Parathyroid adenoma (tissue), 2 donors: ENCODE data around the gene SLC22A31.
A peak's percentile ranks its signal among the peaks of the same experiment; 100 is the strongest.
"Not testable (repeated sequence)": the region's sequence is repeated elsewhere in the genome, so short reads cannot be mapped to it uniquely, and the experiment has no call there.

Experiments used
- H2AFZ ChIP-seq: fragments of 300-600 bp; sonication (generic); one replicate; pipeline ENCODE4 v1.7.0; 2017; ENCODE audit warnings: antibody characterized with exemption, mild to moderate bottlenecking
- H3K27ac ChIP-seq: fragments of 300-600 bp; sonication (generic); one replicate; pipeline ENCODE4 v1.7.0; 2017
- H3K27me3 ChIP-seq: fragments of 300-600 bp; sonication (generic); one replicate; pipeline ENCODE4 v1.7.0; 2017; ENCODE audit warnings: low read length; ENCODE audit not compliant: control insufficient read depth, insufficient read depth
- H3K36me3 ChIP-seq: fragments of 300-600 bp; sonication (generic); one replicate; pipeline ENCODE4 v1.7.0; 2017; ENCODE audit warnings: low read length; ENCODE audit not compliant: control insufficient read depth, insufficient read depth
- H3K4me1 ChIP-seq: fragments of 300-600 bp; sonication (generic); one replicate; pipeline ENCODE4 v1.7.0; 2017; ENCODE audit warnings: control low read depth
- H3K4me2 ChIP-seq: fragments of 300-600 bp; sonication (generic); one replicate; pipeline ENCODE4 v1.7.0; 2017; ENCODE audit warnings: low read length
- H3K4me3 ChIP-seq: fragments of 300-600 bp; sonication (generic); one replicate; pipeline ENCODE4 v1.7.0; 2017; ENCODE audit warnings: low read depth, low read length
- H3K79me2 ChIP-seq: fragments of 300-600 bp; sonication (generic); one replicate; pipeline ENCODE4 v1.7.0; 2017; ENCODE audit warnings: control low read depth
- H3K9ac ChIP-seq: fragments of 300-600 bp; sonication (generic); one replicate; pipeline ENCODE4 v1.7.0; 2017; ENCODE audit warnings: mild to moderate bottlenecking
- H3K9me3 ChIP-seq: fragments of 300-600 bp; sonication (generic); one replicate; pipeline ENCODE4 v1.7.0; 2017; ENCODE audit warnings: low read length; ENCODE audit not compliant: control insufficient read depth
- TF ChIP-seq, protein P1 (sequence below): fragments of 300-600 bp; sonication (generic); IDR thresholded peaks from one replicate; pipeline ENCODE4 v1.7.0; 2017; ENCODE audit warnings: antibody characterized with exemption, mild to moderate bottlenecking
- donor health status: primary hyperparathyroidism.

The SLC22A31 gene

DNA sequence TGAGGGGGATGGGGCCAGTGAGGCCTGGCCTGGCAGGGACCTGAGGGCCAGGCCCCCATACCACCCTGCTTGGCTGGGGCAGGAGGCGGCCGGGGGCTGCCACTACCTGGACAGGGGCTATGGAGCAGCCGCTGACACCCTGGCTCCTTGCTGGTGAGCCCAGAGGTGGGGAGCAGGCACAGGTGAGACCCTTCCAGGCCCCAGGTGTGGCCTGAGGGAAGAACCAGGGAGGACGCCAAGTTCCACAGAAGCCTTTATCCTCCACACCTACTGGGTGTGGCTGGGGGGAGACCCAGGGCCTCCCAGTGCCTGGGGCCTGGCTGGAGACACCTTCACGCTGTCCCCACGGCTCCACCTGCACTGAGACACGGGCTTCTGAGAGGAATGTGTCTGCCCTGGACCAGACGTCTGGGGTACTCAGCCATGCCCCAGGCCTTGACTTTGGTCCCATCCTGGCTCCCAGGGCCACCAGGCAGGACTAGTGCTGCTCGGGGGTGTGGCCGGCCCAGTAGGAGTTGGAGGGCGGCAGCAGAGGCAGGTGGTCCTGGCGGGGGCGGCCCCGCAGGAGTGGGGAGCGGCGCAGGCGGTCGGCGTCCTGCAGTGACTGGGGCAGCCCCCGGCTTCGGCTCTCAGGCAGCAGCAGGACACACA is 4.7 kb downstream of the SLC22A31 start:
- Histone ChIP-seq H3K9ac (no peak overlapping the region), H2AFZ (no peak overlapping the region), H3K79me2 (no peaks in the 10 kb centered on the region), H3K27ac (no peak overlapping the region), H3K36me3 (no peaks in the 10 kb centered on the region), H3K27me3 (no peaks in the 10 kb centered on the region), H3K4me2 (no peak overlapping the region), H3K4me1 (no peaks in the 10 kb centered on the region), H3K9me3 (no peaks in the 10 kb centered on the region), H3K4me3 (no peak overlapping the region)
- TF ChIP-seq, protein P1, sequence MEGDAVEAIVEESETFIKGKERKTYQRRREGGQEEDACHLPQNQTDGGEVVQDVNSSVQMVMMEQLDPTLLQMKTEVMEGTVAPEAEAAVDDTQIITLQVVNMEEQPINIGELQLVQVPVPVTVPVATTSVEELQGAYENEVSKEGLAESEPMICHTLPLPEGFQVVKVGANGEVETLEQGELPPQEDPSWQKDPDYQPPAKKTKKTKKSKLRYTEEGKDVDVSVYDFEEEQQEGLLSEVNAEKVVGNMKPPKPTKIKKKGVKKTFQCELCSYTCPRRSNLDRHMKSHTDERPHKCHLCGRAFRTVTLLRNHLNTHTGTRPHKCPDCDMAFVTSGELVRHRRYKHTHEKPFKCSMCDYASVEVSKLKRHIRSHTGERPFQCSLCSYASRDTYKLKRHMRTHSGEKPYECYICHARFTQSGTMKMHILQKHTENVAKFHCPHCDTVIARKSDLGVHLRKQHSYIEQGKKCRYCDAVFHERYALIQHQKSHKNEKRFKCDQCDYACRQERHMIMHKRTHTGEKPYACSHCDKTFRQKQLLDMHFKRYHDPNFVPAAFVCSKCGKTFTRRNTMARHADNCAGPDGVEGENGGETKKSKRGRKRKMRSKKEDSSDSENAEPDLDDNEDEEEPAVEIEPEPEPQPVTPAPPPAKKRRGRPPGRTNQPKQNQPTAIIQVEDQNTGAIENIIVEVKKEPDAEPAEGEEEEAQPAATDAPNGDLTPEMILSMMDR, result no peak

DNA sequence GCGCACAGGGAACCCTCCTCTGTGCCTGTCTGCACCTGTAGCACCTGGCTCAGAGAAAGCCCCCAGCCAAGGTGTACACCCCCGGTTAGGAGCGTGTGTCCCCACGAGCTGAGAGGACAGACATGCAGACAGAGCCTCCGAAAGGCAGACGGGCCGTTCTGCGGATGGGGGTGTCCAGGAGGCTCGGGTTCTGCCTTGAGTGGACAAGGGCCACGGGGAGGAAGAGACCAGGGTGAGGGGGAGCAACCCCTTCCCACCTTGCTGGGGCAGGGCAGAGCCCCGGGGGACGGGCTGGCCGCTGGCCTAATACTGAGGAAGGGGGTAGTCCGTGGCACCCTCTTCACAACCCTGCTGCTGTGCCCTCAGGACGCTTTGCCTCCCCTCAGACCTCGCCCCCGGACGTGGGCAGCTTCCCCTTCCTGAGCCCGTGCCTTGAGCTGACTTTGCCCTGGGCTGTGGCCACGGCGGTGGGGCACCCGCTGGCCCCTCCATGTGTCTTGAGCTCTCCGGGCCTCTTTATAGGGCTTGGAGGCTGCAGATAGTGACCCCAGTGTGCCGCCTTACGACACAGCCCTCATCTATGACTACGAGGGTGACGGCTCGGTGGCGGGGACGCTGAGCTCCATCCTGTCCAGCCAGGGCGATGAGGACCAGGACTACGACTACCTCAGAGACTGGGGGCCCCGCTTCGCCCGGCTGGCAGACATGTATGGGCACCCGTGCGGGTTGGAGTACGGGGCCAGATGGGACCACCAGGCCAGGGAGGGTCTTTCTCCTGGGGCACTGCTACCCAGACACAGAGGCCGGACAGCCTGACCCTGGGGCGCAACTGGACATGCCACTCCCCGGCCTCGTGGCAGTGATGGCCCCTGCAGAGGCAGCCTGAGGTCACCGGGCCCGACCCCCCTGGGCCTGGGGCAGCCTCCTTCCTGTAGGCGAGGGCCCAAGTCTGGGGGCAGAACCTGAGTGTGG is 5.7 kb downstream of the SLC22A31 start:
- Histone ChIP-seq H3K27ac (no peak overlapping the region), H3K4me1 (no peaks in the 10 kb centered on the region), H3K9ac (no peak overlapping the region), H3K27me3 (no peaks in the 10 kb centered on the region), H3K4me2 (no peak overlapping the region), H3K79me2 (no peaks in the 10 kb centered on the region), H2AFZ (no peak overlapping the region), H3K36me3 (no peaks in the 10 kb centered on the region), H3K9me3 (no peaks in the 10 kb centered on the region), H3K4me3 (no peak overlapping the region)
- TF ChIP-seq, protein P1, result no peak

DNA sequence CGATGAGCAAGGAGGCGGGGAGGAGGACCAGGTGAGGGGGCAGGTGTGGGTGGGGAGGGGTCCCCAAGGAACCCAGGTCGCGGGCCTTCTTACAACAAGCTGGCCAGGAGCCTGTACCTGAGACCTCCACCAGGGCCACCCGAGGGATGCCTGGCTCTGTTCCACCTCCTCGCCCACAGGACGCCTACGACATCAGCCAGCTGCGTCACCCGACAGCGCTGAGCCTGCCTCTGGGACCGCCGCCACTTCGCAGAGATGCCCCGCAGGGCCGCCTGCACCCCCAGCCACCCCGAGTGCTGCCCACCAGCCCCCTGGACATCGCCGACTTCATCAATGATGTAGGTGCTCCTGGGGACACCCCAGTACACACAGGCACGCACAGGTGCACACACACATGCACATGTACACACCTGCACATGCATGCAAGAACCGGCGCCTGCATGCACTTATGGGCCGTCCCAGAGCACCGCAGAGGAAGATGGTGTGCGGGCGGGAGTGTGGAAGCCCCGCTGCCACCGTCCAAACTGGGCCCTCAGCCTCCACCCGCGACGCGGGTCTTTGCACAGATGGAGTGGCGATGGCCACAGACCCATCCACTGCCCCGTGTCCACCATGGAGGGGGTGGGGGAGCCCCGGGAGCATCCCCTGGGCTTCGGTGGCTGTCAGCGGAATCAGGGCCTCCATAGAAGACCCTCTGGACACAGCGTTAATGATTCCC is 6.6 kb downstream of the SLC22A31 start:
- Histone ChIP-seq H3K27me3 (no peaks in the 10 kb centered on the region), H3K27ac (no peak overlapping the region), H2AFZ (no peak overlapping the region), H3K9ac (no peak overlapping the region), H3K79me2 (no peaks in the 10 kb centered on the region), H3K4me1 (no peaks in the 10 kb centered on the region), H3K36me3 (no peaks in the 10 kb centered on the region), H3K4me3 (no peak overlapping the region), H3K9me3 (no peaks in the 10 kb centered on the region), H3K4me2 (no peak overlapping the region)
- TF ChIP-seq, protein P1, result no peak

DNA sequence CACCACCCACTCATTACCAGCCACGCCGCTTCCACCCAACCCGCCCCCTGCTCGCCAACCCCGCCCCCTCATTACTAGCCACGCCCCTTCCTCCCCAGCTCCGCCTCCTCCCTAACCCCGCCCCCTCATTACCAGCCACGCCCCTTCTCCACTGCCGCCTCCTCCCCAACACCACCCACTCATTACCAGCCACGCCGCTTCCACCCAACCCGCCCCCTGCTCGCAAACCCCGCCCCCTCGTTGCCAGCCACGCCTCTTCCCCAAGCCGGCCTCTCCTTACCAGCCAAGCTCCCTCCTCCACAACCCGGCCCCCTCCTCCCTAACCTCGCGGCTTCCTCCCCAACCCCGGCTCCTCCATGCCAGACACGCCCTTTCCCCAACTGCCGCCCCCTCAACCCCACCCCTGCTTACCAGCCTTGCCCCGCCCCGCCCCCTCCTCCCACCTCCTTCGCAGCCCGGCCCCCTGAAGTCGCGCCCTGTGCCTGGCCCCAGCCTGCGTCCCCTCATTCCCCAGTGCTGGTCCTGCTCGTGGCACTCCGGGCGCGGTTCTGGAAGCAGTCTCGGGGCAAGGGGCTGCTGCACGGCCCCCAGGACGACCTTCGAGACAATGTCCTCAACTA is 7.3 kb downstream of the SLC22A31 start:
- TF ChIP-seq, protein P1, result no peak
- no peaks in the 10 kb centered on the region for H3K36me3 ChIP-seq
- no peak overlapping the region for H3K9ac ChIP-seq
- H3K4me1 ChIP-seq, result no peaks in the 10 kb centered on the region
- H3K79me2 ChIP-seq, result no peaks in the 10 kb centered on the region
- H3K4me2 ChIP-seq, result no peak overlapping the region
- H3K4me3 ChIP-seq, result no peak overlapping the region
- no peak overlapping the region for H3K27ac ChIP-seq
- H2AFZ ChIP-seq, result no peak overlapping the region
- no peaks in the 10 kb centered on the region for H3K27me3 ChIP-seq
- no peaks in the 10 kb centered on the region for H3K9me3 ChIP-seq

DNA sequence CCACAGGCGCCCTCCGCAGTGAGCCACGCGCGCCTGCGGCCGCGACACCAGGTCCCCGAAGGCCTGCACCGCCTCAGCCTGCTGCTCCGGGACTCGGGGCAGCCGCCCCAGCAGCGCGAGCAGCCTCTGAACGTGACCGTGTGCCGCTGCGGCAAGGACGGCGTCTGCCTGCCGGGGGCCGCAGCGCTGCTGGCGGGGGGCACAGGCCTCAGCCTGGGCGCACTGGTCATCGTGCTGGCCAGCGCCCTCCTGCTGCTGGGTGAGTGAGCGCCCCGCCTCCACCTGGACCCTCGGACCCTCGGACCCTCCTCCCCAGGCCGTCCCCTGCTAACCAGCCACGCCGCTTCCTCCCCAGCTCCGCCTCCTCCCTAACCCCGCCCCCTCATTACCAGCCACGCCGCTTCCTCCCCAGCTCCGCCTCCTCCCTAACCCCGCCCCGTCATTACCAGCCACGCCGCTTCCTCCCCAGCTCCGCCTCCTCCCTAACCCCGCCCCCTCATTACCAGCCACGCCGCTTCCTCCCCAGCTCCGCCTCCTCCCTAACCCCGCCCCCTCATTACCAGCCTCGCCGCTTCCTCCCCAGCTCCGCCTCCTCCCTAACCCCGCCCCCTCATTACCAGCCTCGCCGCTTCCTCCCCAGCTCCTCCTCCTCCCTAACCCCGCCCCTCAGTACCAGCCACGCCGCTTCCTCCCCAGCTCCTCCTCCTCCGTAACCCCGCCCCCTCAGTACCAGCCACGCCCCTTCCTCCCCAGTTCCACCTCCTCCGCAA is 8.0 kb downstream of the SLC22A31 start:
- not testable (repeated sequence) for H3K27ac ChIP-seq, H3K9ac ChIP-seq, H3K27me3 ChIP-seq, H3K9me3 ChIP-seq, H3K36me3 ChIP-seq, H3K4me1 ChIP-seq, H3K79me2 ChIP-seq
- Histone ChIP-seq H2AFZ (peak overlapping the region; percentile 65), H3K4me3 (peak overlapping the region; percentile 14), H3K4me2 (peak overlapping the region; percentile 75)
